GM12874 (cell line): ENCODE data around the gene MGAT5.

Experiments
- TF ChIP-seq, protein P1 (sequence below): IDR thresholded peaks from 2 replicates; pipeline ENCODE4 v1.5.1; 2011; ENCODE audit warnings: low read depth, mild to moderate bottlenecking, control low read depth, low read length, moderate library complexity; ENCODE audit not compliant: insufficient read depth

The MGAT5 gene

DNA sequence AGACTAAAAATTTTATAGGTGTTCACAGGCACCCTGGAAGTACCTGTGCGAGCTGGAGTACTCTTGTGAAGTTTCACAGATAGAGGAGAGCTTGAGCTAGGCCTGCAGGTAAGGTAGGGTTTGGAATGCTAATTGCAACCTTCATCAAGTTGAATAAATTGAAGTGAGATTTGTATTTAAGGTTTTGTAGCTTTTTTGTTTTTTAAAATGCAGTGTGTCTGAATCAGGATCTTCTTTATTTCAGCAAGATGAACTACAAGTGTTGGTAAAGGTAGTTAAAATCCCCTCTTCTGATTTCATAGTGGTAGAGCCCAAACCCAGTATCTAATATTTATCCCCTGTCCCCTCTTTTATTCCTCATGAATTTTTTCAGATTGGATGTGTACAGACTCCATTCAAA is 45.5 kb downstream of the MGAT5 start:
- TF ChIP-seq, protein P1, sequence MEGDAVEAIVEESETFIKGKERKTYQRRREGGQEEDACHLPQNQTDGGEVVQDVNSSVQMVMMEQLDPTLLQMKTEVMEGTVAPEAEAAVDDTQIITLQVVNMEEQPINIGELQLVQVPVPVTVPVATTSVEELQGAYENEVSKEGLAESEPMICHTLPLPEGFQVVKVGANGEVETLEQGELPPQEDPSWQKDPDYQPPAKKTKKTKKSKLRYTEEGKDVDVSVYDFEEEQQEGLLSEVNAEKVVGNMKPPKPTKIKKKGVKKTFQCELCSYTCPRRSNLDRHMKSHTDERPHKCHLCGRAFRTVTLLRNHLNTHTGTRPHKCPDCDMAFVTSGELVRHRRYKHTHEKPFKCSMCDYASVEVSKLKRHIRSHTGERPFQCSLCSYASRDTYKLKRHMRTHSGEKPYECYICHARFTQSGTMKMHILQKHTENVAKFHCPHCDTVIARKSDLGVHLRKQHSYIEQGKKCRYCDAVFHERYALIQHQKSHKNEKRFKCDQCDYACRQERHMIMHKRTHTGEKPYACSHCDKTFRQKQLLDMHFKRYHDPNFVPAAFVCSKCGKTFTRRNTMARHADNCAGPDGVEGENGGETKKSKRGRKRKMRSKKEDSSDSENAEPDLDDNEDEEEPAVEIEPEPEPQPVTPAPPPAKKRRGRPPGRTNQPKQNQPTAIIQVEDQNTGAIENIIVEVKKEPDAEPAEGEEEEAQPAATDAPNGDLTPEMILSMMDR = no peak

DNA sequence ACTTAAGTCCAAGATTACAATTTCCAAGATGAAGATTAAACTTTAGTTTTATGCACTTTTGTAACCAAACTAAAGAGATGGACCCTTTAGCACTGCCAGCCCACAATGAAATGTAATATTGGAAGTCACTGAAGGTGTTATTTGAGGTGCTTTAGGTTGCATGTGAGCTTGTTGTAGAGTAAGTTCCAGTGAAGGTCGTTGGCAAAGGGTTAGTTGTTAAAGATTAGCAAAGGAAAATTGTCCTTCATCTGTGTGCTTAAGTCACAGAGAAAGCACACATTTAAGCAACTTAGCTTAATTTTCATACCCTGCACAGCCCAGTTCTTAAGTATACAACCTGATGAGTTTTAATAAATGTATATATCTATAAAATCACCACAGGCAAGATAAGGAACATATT is 46.7 kb downstream of the MGAT5 start:
- TF ChIP-seq, protein P1 = no peak

DNA sequence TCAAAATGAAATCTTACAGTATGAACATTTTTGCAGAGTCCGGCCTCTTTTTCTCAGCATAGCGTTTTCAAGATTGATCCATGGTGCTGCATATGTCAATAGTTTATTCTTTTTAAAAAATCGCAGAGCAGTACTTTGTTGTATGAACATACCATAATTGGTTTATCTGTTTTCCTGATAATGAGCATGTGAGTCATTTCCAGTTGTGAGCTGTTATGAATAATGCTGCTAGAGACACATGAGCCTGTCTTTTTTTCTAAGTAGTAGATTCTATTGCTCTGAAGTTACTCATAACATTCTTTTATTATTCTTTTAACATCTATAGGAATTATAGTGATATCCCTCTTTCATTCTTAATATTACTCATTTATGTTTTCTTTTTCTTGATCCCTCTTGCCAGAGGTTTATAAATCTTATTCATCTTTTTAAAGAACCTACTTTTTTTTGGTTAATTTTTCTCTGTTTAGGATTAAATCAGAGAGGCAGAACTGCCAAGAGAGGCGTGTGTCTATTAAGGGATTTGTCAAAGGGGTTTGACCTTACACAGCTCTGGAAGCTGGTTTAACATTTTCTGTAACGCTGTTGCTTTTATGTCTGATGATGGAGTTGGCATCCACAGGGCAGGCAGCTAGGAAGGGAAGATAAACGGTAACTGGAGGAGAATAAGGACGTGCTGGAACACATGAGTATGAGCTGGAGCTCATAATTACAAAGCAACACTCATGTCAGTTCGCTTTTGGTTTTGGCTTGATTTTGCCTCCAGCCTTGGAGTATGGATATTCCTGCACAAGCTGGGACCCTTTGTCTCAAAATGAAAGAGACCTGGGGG is 47.4 kb downstream of the MGAT5 start:
- TF ChIP-seq, protein P1 = no peak

DNA sequence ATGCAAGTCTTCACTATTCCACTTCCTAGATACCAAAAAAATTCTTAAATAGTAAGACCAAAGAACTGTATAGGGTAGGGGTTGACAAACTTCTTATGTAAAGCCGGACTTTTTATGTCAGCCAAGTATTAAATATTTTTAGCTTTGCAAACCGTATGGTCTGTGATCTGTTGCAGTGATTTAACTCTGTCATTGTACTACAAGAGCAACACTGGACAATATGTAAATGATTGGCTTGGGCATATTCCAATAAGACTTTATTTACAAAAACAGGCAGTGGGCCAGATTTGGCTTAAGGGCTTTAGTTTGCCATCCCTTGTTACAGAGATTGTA is 48.0 kb downstream of the MGAT5 start:
- TF ChIP-seq, protein P1 = no peak

DNA sequence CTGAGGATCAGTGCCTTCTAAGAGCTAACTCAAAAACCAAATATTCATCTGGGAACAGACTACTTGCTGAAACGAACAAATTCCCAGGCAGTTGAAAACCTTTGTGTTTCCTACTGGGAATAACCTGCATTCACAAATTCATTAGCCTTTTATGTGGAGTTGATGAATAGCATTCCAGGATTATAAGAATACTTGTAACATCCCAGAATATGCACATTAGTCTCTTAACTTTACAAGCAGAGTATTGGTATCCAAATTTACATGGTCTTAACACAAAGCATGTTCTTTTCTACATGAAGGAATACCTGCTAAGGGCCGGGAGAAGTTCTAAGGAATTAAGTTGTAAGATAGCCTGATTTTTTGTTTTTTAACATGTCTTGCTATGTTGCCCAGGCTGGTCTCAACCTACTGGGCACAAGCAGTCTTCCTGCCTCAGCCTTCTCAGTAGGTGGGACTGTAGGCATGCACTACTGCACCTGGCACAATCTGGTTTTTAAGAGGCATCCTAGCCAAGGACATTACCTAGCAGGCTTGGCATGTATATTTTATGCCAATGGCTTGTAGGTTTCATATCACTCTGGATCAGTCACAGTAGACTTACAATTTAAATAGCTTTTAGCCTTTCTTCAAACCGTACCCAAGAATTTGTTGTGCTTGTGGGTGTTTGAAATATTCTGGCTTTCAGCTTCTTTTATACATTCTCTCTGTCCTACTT is 50.7 kb downstream of the MGAT5 start:
- TF ChIP-seq, protein P1 = no peak

DNA sequence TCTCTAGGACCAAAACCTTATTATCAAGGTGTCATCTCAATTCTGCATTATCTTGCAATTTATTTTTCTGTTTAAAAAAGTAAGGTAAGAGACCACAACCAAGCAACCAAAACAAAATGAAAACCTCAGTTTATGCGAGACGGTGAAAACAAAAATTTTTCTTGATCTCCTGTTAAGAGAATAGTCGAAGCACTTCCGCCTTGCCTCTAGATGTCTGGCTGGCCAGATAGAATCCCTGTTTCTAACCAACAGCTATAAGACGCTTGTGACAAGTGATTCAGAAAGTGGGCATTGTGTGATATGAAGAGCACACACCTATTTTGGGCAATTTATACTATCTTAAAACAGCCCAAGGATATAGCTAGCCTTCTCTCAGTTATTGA is 51.2 kb downstream of the MGAT5 start:
- TF ChIP-seq, protein P1 = no peak

DNA sequence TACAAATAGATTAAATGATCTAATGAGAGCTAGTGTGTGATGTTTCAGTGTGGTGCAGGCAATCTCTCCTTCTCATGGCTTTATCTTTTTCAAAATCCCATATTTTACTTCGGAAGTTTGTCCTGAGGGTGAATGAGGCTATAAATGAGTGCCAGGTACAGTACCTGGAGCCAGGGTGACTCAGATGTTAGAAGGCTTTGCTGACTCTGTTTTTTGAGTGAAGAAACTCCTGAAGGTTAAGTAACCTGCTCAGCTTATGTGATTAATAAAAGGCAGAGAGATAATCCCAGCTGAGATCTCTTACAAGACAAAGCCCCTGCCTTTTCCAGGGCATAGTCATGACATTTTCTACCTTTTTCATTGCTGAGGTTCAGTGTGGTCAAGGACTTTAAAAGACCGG is 52.6 kb downstream of the MGAT5 start:
- TF ChIP-seq, protein P1 = no peak
